Measurements from ENCODE around the gene SERP1.

SERP1 gene

DNA sequence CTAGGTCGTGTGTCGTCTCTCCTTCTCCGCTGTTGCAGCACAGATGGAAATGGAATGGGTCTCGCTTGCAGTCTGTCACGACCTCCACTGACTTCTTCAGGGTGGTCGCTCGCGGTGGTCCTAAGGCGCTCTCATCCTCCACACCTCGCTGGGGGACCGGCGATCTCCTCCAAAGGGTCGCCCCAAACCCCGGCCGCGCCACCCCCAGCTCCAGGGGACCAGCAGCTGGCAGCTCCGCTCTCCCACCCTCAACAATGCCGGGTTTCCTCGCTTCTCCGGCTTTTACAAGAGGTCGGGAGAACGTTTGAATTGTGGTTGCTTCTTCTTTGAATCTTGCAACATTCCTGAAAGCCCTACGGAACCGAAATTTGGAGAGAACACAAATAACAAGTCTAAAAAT lies 25.9 kb downstream of the SERP1 start:
- TF ChIP-seq, protein P1, sequence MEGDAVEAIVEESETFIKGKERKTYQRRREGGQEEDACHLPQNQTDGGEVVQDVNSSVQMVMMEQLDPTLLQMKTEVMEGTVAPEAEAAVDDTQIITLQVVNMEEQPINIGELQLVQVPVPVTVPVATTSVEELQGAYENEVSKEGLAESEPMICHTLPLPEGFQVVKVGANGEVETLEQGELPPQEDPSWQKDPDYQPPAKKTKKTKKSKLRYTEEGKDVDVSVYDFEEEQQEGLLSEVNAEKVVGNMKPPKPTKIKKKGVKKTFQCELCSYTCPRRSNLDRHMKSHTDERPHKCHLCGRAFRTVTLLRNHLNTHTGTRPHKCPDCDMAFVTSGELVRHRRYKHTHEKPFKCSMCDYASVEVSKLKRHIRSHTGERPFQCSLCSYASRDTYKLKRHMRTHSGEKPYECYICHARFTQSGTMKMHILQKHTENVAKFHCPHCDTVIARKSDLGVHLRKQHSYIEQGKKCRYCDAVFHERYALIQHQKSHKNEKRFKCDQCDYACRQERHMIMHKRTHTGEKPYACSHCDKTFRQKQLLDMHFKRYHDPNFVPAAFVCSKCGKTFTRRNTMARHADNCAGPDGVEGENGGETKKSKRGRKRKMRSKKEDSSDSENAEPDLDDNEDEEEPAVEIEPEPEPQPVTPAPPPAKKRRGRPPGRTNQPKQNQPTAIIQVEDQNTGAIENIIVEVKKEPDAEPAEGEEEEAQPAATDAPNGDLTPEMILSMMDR (IDR thresholded peaks at IDR 0.05; ENCODE audit: low read depth, low read length) = no peak
- no peak overlapping the region for H3K4me3 ChIP-seq (ENCODE audit: low read depth, low read length)

- no peak overlapping the region for H3K4me3 ChIP-seq (ENCODE audit: low read depth, low read length)
These were observed 27.3 kb downstream of the SERP1 start for GRCh38 chr3:150519026-150519425.

GRCh38 chr3:150515210-150515609 lies 31.1 kb downstream of the SERP1 start:
- TF ChIP-seq, protein P1 (IDR thresholded peaks at IDR 0.05; ENCODE audit: low read depth, low read length) = no peak
- no peak overlapping the region for H3K4me3 ChIP-seq (ENCODE audit: low read depth, low read length)

More at GRCh38 chr3:150519026-150519425, 27.3 kb downstream of the SERP1 start:
- TF ChIP-seq, protein P1 (IDR thresholded peaks at IDR 0.05; ENCODE audit: low read depth, low read length) = no peak

GRCh38 chr3:150511122-150511821 lies 35.0 kb downstream of the SERP1 start:
- H3K4me3 ChIP-seq (ENCODE audit: low read depth, low read length) = no peak overlapping the region
- TF ChIP-seq, protein P1 (IDR thresholded peaks at IDR 0.05; ENCODE audit: low read depth, low read length) = no peak

DNA sequence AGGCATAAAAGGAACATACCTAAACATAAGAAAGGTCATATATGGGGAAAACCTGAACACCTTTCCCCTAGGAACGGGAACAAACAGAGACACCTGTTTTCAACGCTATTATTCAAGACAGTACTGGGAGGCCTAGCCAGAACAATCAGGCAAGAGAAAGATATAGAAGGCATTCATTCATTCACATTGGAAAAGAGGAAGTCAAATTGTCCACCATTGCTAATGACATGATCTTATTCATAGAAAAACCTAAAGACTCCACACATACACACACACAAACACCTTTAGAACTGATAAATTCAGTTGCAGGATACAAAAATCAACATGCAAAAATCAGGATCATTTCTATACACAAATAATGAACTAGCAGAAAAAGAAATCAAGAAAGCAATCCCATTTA lies 36.5 kb downstream of the SERP1 start:
- no peak overlapping the region for H3K4me3 ChIP-seq (ENCODE audit: low read depth, low read length)
- TF ChIP-seq, protein P1 (IDR thresholded peaks at IDR 0.05; ENCODE audit: low read depth, low read length) = no peak

DNA sequence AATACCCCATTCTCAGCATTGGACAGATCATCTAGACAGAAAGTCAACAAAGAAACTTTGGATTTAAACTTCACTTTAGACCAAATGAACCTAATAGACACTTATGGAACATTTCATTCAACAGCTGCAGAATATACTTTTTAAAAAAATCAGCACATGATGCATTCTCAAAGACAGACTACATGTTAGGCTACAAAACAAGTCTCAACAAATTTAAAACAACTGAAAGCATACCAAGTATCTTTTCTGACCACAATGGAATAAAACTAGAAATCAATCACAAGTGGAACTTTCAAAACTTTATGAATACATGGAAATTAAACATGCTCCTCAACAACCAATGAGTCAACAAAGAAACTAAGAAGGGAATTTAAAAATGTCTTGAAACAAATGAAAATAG lies 37.9 kb downstream of the SERP1 start:
- TF ChIP-seq, protein P1 (IDR thresholded peaks at IDR 0.05; ENCODE audit: low read depth, low read length) = no peak
- H3K4me3 ChIP-seq (ENCODE audit: low read depth, low read length) = no peak overlapping the region

- TF ChIP-seq, protein P1 (IDR thresholded peaks at IDR 0.05; ENCODE audit: low read depth, low read length) = no peak
These were observed 41.8 kb downstream of the SERP1 start for GRCh38 chr3:150504483-150504882.

More at GRCh38 chr3:150504483-150504882, 41.8 kb downstream of the SERP1 start:
- no peak overlapping the region for H3K4me3 ChIP-seq (ENCODE audit: low read depth, low read length)

Data from WI38 (cell line).